ENCODE results near the gene TAF8.

The TAF8 gene

GRCh38 chr6:42066156-42066675 lies 15.9 kb downstream of the TAF8 start:
- no peak for DNase-seq

GRCh38 chr6:42068173-42068572 lies 17.8 kb downstream of the TAF8 start:
- DNase-seq: no peak

GRCh38 chr6:42068872-42069522 lies 18.7 kb downstream of the TAF8 start:
- no peak for DNase-seq

- no peak for DNase-seq
Observed at GRCh38 chr6:42071881-42072583, 21.7 kb downstream of the TAF8 start.

- DNase-seq: no peak
Observed at GRCh38 chr6:42073287-42073686, 23.0 kb downstream of the TAF8 start.

- DNase-seq: peak; percentile 81
Observed at GRCh38 chr6:42075159-42075838, 25.0 kb downstream of the TAF8 start.

- no peak for DNase-seq
Observed at GRCh38 chr6:42078386-42078785, 28.1 kb downstream of the TAF8 start.

- DNase-seq: no peak
Observed at GRCh38 chr6:42079941-42080464, 29.7 kb downstream of the TAF8 start.

- DNase-seq: no peak
Observed at GRCh38 chr6:42083530-42083929, 33.2 kb downstream of the TAF8 start.

GRCh38 chr6:42084889-42085288 lies 34.6 kb downstream of the TAF8 start:
- DNase-seq: no peak

GRCh38 chr6:42086046-42087035 lies 36.0 kb downstream of the TAF8 start:
- DNase-seq: no peak

GRCh38 chr6:42088101-42088591 lies 37.8 kb downstream of the TAF8 start:
- no peak for DNase-seq

GRCh38 chr6:42090819-42091717 lies 40.7 kb downstream of the TAF8 start:
- DNase-seq: no peak

GRCh38 chr6:42091718-42092023 lies 41.3 kb downstream of the TAF8 start:
- DNase-seq: no peak

- DNase-seq: no peak
Observed at GRCh38 chr6:42093582-42094329, 43.4 kb downstream of the TAF8 start.

- no peak for DNase-seq
Observed at GRCh38 chr6:42095094-42095493, 44.8 kb downstream of the TAF8 start.

GRCh38 chr6:42095776-42096541 lies 45.6 kb downstream of the TAF8 start:
- DNase-seq: no peak

- DNase-seq: no peak
Observed at GRCh38 chr6:42099340-42100028, 49.2 kb downstream of the TAF8 start.
